ENCODE results near the gene SLC24A3.

SLC24A3 gene

GRCh38 chr20:19554666-19555065 lies 342.2 kb downstream of the SLC24A3 start:
- no peak for FAIRE-seq

- FAIRE-seq, result no peak
Observed at GRCh38 chr20:19555726-19556125, 343.3 kb downstream of the SLC24A3 start.

GRCh38 chr20:19557291-19557690 lies 344.8 kb downstream of the SLC24A3 start:
- FAIRE-seq, result no peak

GRCh38 chr20:19560881-19561480 lies 348.5 kb downstream of the SLC24A3 start:
- FAIRE-seq, result peak; percentile 93

- no peak for FAIRE-seq
Observed at GRCh38 chr20:19562426-19562825, 350.0 kb downstream of the SLC24A3 start.

GRCh38 chr20:19564261-19564660 lies 351.8 kb downstream of the SLC24A3 start:
- no peak for FAIRE-seq

- FAIRE-seq, result no peak
Observed at GRCh38 chr20:19565736-19566135, 353.3 kb downstream of the SLC24A3 start.

- FAIRE-seq, result no peak
Observed at GRCh38 chr20:19566226-19566945, 353.9 kb downstream of the SLC24A3 start.

GRCh38 chr20:19568128-19568527 lies 355.7 kb downstream of the SLC24A3 start:
- no peak for FAIRE-seq

GRCh38 chr20:19571996-19572395 lies 359.6 kb downstream of the SLC24A3 start:
- FAIRE-seq, result no peak

- no peak for FAIRE-seq
Observed at GRCh38 chr20:19577692-19578091, 365.2 kb downstream of the SLC24A3 start.

GRCh38 chr20:19582782-19583181 lies 370.3 kb downstream of the SLC24A3 start:
- no peak for FAIRE-seq

- FAIRE-seq, result no peak
Observed at GRCh38 chr20:19583532-19584175, 371.2 kb downstream of the SLC24A3 start.

- FAIRE-seq, result no peak
Observed at GRCh38 chr20:19588241-19588640, 375.8 kb downstream of the SLC24A3 start.

- no peak for FAIRE-seq
Observed at GRCh38 chr20:19588732-19589131, 376.3 kb downstream of the SLC24A3 start.

GRCh38 chr20:19589787-19590362 lies 377.4 kb downstream of the SLC24A3 start:
- peak; percentile 43 for FAIRE-seq

- FAIRE-seq, result no peak
Observed at GRCh38 chr20:19590382-19590781, 377.9 kb downstream of the SLC24A3 start.

GRCh38 chr20:19593762-19594161 lies 381.3 kb downstream of the SLC24A3 start:
- no peak for FAIRE-seq

- FAIRE-seq, result no peak
Observed at GRCh38 chr20:19594896-19595295, 382.5 kb downstream of the SLC24A3 start.

GRCh38 chr20:19598117-19598850 lies 385.8 kb downstream of the SLC24A3 start:
- no peak for FAIRE-seq

GRCh38 chr20:19599200-19599599 lies 386.8 kb downstream of the SLC24A3 start:
- no peak for FAIRE-seq

- no peak for FAIRE-seq
Observed at GRCh38 chr20:19600042-19600441, 387.6 kb downstream of the SLC24A3 start.

All from endometrium (tissue), 2 donors.